ENCODE data around the gene SPSB4.

The SPSB4 gene

DNA sequence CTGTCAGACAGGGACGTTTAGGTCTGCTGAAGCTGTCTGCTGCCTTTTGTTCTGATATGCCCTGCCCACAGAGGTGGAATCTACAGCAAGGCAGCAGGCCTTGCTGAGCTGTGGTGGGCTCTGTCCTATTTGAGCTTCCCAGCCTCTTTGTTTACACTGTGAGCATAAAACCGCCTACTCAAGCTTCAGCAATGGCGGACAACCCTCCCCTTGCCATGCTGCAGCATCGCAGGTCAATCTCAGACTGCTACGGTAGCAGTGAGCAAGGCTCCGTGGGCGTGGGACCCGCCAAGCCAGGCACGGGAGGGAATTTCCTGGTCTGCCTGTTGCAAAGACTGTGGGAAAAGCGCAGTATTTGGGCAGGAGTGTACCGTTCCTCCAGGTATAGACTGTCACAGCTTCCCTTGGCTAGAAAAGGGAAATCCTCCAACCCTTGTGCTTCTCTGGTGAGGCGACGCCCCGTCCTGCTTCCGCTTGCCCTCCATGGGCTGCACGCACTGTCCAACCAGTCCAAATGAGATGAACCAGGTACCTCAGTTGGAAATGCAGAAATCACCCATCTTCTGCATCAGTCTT is 71.4 kb downstream of the SPSB4 start:
- no peak for DNase-seq

DNA sequence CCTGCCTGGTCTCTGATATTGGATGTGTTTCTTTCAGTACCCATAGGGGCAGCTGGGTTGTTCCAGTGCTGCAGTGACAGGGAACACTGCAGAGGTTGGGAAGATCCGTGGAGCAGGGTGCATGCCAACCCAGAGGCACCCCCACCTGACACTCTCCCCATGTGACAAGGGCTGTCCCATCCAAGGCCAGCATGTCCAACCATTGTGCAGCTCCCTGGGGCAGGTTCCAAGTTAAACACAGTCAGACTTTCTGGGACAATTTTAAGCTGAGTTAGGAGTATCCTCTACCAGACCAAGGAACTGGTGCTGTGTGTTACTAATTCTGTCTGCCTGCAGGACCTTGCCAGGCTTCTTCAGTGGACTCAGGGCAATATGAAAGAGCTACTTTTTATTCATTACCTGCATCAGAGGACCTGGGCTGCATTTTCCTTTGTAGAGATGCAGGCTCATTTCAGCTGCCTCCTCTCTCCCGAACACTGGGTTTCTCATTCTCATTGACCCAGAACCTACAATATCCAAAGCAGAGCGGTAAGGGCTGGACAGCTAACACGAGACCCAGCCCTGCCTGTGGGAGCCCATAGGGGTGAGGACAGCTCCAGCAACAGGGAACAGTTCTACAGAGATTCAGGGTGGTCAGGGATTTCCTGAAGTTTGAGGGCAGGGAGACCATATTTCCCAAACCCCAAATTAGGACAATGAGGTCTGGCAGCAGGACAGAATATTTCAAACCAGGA is 72.7 kb downstream of the SPSB4 start:
- DNase-seq = no peak

DNA sequence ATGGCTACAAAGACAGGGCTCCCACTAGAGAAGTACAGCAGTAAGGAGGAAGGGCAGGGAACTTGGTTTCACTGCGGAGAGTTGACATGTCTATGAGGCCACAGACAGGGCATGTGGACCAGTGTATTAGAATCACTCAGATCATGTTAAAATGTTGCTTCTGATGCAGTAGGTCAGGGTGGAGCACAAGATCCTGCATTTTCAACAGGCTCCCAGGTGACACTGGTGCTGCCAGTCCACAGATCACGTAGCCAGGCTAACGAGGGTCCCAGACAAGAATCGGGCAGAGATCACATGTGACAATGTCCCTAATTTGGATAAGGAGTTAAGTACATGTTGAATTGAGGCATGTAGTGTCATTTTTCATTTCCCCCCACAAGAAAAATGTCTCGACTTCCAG is 73.6 kb downstream of the SPSB4 start:
- DNase-seq = no peak

DNA sequence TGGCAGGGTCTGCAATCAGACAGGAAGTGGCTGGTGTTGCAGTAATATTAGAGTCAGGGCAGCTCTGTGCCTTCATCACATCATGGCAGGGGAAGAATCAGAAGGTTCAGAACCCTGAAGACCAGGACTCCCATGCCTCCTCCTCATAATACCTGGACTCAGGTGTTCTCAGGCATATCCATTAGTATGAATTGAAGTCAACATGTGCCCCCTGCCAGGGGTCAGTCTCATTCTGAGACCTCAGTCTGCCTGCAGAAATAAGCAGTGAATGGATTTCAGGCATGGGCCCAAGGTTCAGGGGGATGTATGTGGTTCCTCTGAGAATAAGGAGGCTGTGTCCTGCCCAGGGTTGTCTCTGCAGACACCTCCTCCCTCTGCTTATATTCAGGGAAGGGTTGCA is 74.2 kb downstream of the SPSB4 start:
- no peak for DNase-seq

DNA sequence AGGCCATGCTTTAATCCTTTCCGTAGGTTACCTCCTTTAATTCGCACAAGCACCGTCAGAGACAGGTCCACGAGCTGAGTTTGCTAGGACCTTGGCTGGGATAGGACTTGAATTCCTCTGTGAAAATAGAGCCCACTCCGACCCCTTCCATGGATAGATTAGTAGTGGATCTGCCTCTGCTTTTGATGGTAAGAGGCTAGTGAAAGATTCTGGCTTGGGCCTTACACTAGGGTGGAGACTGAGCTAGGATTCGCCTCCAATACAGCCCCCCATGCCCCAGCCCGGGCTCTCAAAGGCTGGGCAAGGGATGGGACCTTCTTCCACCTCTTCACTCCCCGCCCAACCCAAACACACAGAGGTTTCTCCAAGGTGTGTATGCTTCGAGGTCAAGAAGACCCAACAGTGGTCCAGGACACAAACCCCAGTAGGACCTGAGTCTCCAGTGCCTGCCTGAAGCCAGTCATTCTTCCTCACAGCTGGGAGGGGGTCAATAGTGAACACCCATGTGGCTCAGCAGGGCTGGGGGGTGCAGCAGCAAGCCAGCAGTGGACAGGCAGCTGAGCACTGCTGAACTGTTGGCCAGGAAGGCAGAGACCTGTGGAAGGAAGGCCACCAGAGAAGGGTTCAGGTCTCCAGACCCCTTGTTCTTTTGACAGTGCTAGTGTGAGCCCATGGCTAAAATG is 75.7 kb downstream of the SPSB4 start:
- no peak for DNase-seq

DNA sequence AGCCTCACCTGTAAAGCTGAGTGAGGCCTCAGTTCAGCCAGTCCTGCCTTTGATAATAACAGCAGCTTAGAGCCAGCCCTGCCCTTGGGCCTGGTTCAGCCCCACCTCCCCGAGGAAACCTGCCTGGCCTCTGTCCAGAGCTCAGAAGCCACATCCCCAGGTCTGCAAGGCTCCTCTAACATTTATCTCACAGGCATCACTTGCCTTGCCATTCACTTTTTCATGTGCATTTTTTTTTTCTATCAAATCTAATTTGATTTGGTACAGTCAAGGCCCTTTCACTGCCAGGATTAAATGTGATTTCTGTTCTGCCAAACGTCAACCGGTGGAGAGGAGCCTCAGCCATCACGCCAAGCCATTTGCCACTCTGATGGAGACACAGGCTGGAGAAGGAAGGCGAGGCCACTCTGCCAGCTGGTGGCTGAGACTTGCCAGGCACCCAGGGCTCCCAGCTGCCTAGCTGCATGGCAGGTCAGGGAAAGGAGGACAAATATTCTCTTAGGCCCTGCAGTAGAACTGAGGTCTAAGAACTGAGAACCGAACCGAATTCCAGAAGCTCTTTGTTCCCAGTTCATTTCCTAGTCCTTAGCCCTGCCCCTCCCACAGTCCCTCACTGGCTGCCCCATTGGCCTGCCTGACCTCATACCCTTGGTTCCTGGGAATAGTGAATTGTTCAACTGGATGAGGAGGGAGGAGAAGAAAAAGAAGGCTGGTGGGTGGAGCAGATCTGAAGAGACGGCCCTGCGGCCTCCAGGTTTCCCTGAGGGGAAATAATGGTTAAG is 76.4 kb downstream of the SPSB4 start:
- DNase-seq = no peak

DNA sequence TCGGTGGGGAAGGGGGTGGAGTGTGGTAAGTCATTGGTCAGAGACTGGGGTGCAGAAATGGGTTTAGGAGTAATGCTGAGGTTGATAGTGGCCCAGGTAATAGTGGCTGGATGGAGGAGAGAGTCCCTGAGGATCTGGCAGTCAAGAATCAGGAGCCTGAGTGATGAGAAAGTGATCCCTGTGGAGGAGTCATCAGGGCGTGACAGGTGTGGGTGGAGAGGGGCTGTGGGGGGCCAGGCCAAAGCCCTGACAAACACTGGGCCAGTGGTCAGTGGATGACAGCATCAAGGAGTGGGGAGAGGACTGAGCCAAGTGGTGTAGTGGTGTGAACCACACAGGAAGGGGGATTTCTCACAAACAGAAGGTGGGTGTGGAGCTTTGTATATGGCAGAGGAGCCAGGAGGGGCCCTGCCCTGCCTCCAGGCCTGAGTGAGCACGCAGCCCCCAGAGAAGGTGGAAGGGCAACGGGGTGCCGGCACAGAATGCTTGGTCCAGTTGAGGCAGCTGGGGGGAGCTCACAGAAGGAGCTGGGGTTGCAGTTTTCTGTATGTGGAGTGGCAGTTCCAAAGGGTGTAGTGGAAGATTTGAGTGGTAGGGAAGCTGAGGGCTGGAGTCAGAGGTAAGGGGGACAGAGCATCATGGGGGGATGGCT is 77.1 kb downstream of the SPSB4 start:
- DNase-seq = no peak

DNA sequence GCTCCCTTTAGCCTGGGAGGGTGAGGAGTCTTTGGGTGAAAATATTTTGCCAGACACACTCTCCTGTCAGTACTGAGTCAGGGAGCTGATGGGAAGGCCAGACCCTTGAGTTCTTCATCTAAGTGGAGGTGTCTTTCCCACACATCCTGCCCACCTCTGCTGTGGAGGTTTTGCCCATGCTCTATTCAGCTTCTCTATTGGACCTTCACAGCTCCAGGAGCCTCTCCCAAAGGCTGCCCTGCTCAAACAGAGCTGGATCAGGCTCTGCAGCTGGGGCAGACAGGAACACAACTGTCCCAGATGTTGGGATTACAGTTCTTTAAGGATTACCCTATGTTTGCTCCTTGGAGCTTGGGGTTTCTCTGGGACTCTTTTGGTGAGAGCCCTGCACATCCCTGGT is 77.9 kb downstream of the SPSB4 start:
- no peak for DNase-seq

DNA sequence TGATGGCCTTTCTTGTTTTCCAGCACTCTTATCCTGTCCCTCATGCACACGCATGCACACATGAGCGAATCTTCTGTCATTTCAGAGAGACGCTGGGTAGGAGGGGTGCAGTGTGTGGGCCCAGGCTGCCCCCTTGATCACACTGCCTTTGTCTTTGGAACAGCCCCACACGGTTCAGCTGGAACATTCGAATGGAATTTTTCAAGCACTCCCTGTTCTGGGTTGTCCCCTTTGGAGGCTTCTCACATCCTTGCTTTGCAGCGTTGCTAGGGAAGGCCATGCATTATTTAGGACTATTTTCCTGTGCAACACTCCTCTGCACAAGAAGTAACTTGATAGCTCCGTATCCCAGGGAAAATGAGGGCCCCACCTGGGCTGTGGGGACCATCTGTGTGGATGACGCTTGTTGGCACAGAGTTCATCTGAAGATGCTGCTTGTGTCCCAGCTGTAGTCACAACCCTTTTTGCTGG is 78.4 kb downstream of the SPSB4 start:
- no peak for DNase-seq

DNA sequence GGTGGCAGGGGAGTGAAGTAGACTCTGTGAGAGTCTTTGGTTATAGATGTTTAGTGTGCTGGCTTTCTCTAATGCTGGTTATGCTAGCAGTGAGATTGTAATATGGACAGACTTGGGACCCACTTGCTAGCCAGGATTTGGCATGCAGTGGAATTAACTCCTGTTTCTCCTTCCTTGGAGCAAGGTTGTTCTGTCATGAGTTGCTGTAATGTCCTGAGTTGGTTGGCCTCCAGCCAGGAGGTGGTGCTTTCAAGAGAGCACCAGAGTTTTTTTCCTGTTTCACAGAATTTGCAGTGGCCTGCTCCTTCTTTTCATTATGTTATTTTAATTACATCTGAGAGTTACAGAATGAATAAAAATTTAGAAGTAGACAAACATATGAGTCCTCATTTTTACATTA is 92.4 kb downstream of the SPSB4 start:
- DNase-seq = no peak

DNA sequence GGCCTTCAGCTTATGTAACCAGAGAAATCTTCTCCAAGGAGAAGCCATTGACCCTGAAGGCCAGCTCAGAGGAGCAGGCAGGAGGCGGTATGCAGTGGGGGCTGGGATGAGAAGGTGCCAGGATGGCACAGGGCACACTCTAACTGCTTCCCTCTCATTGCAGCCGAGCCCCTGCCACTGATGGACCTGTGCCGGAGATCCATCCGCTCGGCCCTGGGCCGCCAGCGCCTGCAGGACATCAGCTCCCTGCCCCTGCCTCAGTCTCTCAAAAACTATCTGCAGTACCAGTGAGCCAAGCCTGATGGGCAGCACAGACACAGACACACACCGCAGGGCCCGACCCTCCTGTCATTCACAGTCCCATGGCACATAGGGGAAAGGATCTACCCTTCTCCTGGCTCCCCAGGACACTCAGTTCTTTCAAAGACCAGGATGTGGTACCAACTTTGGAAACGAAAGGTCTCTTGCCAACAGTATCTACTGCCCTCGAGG is 95.9 kb downstream of the SPSB4 start:
- no peak for DNase-seq

DNA sequence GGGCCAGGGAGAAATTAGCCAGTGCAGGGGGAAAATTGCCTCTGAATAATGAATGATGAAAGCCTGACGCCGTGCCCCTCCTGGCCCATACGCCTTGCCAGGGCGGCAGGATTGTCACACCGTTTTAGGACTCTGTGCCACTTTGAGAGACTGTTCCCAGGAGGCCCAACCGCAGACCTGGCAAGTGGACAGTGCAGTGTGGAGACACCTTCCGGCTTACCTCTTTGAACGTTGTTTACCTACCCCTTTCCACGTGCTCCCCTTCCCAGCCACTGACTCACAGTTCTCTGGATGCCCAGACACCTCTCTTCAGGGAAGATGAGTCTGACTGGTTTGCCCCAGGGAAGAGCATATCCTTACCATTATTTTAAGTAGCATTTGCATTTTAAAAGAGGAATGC is 96.5 kb downstream of the SPSB4 start:
- no peak for DNase-seq

DNA sequence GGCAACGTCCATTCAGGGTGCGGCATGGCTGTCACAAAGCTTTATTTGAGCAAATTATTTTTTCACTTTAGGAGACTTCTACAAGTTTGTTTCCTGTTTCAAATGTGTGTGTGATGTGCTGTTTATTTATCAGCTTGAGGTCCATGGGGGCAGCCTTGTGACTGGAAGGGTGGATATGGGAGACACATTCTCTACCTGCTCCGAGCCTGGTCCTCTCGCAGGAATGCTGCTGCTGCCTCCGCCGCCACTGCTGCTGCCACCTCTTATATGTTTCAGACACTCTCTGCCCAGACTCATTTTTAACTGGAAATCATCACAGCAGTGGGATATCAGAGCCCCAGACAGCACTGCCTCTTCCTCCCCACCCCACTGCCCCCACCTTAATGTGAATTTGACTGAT is 97.0 kb downstream of the SPSB4 start:
- no peak for DNase-seq

DNA sequence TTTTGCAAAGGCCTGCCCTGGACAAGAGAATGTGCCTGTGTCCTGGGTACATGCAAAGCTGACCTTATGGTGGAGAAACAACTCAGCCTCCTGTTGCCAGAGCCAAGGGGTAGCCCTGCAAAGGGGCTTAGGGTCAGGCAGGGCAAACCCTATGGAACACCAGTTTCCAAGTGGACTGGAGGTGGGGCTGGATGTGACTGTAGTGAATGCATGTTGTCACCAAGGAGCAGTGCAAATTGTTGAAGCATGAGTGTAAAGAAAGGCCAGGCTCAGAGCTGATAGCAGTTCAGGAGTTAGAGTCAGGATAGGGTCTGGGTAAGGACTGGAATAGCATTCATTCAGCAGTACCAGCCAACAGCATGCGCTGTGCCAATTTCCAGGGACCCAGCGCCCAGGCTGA is 97.6 kb downstream of the SPSB4 start:
- no peak for DNase-seq

DNA sequence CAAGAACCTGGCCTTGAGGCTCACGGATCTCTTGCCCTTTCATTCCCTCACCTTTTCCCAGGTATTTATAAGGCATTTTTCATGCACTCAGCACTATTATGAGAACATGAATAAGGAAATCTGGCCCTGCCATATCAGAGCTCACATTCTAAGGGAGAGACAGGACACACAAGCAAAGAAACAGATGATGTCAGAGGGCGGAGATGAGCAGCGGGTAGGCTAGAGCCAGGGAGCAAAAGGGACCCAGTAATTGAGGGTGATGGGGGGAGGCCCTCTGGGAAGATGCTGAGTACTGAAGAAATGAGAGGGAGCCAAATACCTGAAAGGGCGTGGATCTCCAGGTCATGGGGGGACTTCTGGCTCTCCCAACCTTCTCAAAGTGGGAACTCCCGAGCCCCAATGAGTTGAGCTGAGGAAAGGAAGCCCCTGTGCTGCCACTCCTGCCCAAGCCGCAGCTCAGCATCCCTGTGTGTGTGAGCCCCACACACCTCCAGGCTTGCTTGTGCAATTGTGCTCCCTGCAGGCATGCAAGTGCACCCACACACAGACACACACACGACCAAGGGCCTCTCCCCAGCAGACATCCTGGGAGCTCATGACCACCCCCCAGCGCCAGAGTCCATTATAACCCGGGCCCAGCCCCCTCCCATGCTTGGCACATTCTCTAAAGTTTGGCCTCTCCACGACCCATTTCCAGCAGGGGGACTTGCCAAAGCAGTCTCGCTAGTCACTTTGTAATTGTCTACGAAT is 99.1 kb downstream of the SPSB4 start:
- DNase-seq = no peak

DNA sequence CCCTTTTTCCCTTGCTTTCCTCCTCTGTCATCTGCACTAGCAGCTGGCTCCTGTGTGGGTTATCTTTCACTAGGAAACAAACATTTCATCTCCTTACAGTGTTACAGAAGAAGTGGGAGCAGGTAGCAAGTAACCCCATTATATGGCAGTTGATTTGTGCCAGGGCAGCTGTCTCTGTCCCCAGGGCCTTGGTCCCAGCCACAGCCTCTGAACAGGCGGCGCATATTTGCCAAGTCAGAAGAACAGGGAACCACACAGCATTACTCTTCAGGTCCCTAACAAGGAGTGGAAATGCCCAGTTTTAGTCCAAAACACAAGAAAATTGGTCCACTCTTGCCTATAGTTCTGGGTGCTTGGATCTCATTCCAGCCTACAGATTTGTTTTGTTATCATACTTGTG is 99.8 kb downstream of the SPSB4 start:
- no peak for DNase-seq

DNA sequence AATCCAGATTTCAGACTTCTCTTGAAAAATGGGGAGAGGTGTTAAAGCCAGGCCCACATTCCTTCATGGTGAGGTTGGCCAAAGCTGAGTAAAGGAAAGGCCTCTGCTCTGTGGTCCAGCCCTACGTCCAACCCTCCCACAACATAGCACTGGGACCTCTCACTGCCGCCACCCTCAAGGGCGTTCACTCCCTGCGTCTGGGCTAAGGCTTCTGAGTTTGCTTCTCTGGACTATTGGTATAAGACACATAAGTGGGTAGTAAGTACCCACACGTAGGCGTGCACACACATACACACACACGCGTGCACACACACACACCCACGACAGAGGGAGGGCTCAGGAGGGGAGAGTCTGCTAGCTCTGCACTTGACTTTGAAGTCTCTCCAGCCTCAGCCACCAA is 100.3 kb downstream of the SPSB4 start:
- no peak for DNase-seq

DNA sequence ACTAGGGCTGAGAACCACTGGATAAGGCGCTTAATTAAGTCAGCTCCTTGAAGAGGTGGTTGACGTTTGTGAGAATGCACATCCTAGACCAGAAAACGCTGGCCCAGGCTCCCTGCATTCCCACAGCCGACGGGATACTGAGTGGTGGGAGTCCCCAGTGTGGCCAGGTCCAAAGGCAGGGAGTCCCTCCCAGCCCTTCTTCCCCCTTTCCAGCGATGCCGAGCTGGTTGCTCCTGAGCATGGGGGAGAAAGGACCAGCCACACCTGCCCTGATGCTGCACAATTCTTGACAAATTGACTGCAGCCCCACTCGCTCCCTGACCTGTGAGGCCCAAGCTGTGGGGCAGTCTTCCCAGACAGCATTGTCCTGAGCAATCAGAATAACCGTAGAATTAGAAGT is 101.0 kb downstream of the SPSB4 start:
- DNase-seq = no peak

DNA sequence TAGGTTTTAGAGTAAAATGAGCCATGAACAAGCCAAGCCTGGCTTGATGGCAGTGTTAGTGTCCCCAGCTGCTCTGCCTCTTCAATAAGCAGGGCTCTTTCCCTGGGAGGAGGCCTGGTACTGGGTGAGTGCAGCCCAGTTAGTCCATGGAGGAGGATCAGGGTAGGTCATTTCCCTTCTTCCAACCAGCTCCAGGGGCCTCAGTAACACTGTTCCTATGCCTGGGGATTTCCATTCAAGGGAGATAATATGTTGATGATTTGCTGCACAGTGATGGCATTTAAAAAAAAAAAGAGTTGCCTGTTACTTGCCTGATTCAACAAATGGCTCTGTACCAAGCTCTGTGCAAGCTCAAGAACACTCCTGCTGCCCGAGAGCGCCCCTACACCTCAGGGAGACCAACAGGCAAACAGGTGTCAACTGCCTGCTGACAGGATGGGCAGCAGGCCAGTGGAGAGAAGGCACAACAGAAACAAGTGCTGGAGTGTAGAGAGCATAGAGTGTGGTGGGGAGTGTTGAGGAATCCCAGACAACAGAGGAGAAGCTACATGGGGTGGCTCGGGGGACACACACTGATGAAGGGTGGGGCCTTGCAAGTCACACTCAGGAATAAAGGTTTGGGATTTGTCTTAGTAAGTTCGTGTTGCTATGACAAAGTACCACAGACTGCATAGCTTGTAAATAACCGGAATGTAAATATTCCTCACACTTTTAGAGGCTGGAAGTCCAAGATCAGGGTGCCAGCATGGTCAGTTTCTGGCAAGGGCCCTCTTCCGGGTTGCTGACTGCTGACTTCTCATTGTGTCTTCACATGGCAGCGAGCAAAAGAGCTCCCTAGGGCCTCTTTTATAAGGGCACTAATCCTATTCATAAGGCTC is 101.9 kb downstream of the SPSB4 start:
- no peak for DNase-seq

DNA sequence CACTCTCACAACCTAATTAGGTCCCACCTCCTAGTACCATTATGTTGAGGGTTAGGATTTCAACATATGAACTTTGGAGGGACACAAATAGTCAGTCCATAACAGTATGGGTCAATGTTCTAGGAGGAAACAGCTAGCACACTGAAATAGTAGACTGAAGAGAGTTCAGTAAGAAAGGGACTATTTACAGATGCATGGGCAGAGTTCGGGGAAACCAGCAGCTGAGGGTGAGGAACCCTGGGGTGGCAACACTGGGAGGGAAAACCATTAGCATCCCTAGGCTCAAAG is 102.5 kb downstream of the SPSB4 start:
- DNase-seq = no peak

DNA sequence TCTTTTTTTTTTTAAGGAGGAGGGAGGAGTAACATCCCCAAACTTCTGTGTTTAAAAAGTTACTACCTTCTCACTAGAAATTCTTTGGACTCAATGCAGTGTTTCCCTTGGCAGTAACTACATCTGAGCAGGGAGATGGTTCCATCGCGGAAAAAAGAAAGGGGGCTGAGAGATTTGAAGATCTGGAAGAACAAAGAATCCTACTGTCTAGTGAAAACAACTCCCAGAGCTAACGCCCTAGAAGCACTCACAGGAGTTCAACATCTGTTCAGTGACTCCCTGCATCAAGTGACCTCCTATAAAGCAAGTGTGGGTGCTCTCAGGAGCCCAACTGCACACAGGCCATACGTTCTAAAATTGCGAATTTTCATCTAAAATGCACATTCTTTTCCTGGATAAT is 113.7 kb downstream of the SPSB4 start:
- DNase-seq = no peak

Measured in DMS79 (cell line).